SK-N-SH treated with all-trans-retinoic acid at 6 μM for 48 hours (cell line): ENCODE measurements around the gene LMF1.

ENCODE experiments used
- ATAC-seq: fragments of 200-7000 bp; cut with Tn5 transposase; 3 replicates; pipeline ENCODE4 v1.9.1; 2020; ENCODE audit warnings: mild to moderate bottlenecking, moderate library complexity
- ARNTL ChIP-seq: fragments of 450-650 bp; formaldehyde crosslinking; IDR thresholded peaks from 2 replicates; pipeline ENCODE4 v1.5.0; 2020; ENCODE audit warnings: low read depth, mild to moderate bottlenecking, moderate library complexity, borderline replicate concordance
- BACH2 ChIP-seq: fragments of 250-450 bp; sonication (Bioruptor Pico); IDR thresholded peaks from 2 replicates; pipeline ENCODE4 v1.9.0; 2021; ENCODE audit warnings: mild to moderate bottlenecking, borderline replicate concordance
- CSDC2 ChIP-seq: fragments of 250-450 bp; sonication (Bioruptor Pico); IDR thresholded peaks from 2 replicates; pipeline ENCODE4 v1.5.0; 2020; ENCODE audit warnings: mild to moderate bottlenecking, moderate library complexity
- CSRNP3 ChIP-seq: fragments of 250-450 bp; sonication (Bioruptor Pico); IDR thresholded peaks from 2 replicates; pipeline ENCODE4 v1.5.1; 2021; ENCODE audit warnings: mild to moderate bottlenecking, moderate library complexity
- ESRRG ChIP-seq: fragments of 250-450 bp; sonication (Bioruptor Pico); IDR thresholded peaks from 2 replicates; pipeline ENCODE4 v1.6.1; 2021; ENCODE audit warnings: mild to moderate bottlenecking
- GLIS3 ChIP-seq: fragments of 250-450 bp; sonication (Bioruptor Pico); IDR thresholded peaks from 2 replicates; pipeline ENCODE4 v1.5.0; 2020; ENCODE audit warnings: mild to moderate bottlenecking, moderate library complexity
- ISL1 ChIP-seq: fragments of 250-450 bp; sonication (Bioruptor Pico); IDR thresholded peaks from 2 replicates; pipeline ENCODE4 v2.1.2; 2022; ENCODE audit warnings: mild to moderate bottlenecking, moderate library complexity
- OSR1 ChIP-seq: fragments of 250-450 bp; sonication (Bioruptor Pico); IDR thresholded peaks from 2 replicates; pipeline ENCODE4 v1.8.0; 2022; ENCODE audit warnings: moderate library complexity, mild to moderate bottlenecking, inconsistent platforms
- PATZ1 ChIP-seq: fragments of 250-450 bp; sonication (Bioruptor Pico); IDR thresholded peaks from 2 replicates; pipeline ENCODE4 v1.8.0; 2020; ENCODE audit warnings: mild to moderate bottlenecking, moderate library complexity, borderline replicate concordance
- POU6F1 ChIP-seq: fragments of 250-450 bp; sonication (Bioruptor Pico); IDR thresholded peaks from 2 replicates; pipeline ENCODE4 v1.8.0; 2021; ENCODE audit warnings: low read depth, mild to moderate bottlenecking, moderate library complexity, borderline replicate concordance
- PPARA ChIP-seq: fragments of 250-450 bp; sonication (Bioruptor Pico); IDR thresholded peaks from 2 replicates; pipeline ENCODE4 v1.5.0; 2020; ENCODE audit warnings: mild to moderate bottlenecking, borderline replicate concordance
- RARB ChIP-seq: fragments of 250-450 bp; sonication (Bioruptor Pico); IDR thresholded peaks from 2 replicates; pipeline ENCODE4 v1.8.0; 2021; ENCODE audit warnings: mild to moderate bottlenecking, moderate library complexity
- SNAI2 ChIP-seq: fragments of 250-450 bp; sonication (Bioruptor Pico); IDR thresholded peaks from 2 replicates; pipeline ENCODE4 v1.5.0; 2020; ENCODE audit warnings: mild to moderate bottlenecking, moderate library complexity
- TCF4 ChIP-seq: fragments of 250-450 bp; sonication (Bioruptor Pico); IDR thresholded peaks from 2 replicates; pipeline ENCODE4 v1.8.0; 2021; ENCODE audit warnings: mild to moderate bottlenecking, moderate library complexity, borderline replicate concordance
- TOX ChIP-seq: fragments of 250-450 bp; sonication (Bioruptor Pico); IDR thresholded peaks from 2 replicates; pipeline ENCODE4 v1.8.0; 2021; ENCODE audit warnings: mild to moderate bottlenecking, moderate library complexity, borderline replicate concordance
- TSHZ2 ChIP-seq: fragments of 250-450 bp; sonication (Bioruptor Pico); IDR thresholded peaks from 2 replicates; pipeline ENCODE4 v1.5.0; 2020; ENCODE audit warnings: mild to moderate bottlenecking, moderate library complexity
- ZFP3 ChIP-seq: fragments of 250-450 bp; sonication (Bioruptor Pico); IDR thresholded peaks from 2 replicates; pipeline ENCODE4 v1.5.0; 2020; ENCODE audit warnings: mild to moderate bottlenecking, moderate library complexity
- ZFP30 ChIP-seq: fragments of 450-650 bp; formaldehyde crosslinking; IDR thresholded peaks from 2 replicates; pipeline ENCODE4 v1.5.0; 2022; ENCODE audit warnings: mild to moderate bottlenecking, moderate library complexity
- ZNF70 ChIP-seq: fragments of 450-650 bp; formaldehyde crosslinking; IDR thresholded peaks from 2 replicates; pipeline ENCODE4 v1.5.0; 2020; ENCODE audit warnings: mild to moderate bottlenecking, moderate library complexity

LMF1 gene

GRCh38 chr16:979859-980594, 9.2 kb upstream of the LMF1 start:
- TF ChIP-seq ZNF70 (CRISPR knock-in tag) (no peak), SNAI2 (CRISPR knock-in tag) (no peak), ZFP30 (CRISPR knock-in tag) (no peak)
- ATAC-seq = no peak

GRCh38 chr16:979147-979546, 8.4 kb upstream of the LMF1 start:
- TF ChIP-seq BACH2 (CRISPR knock-in tag) (no peak), CSRNP3 (no peak), RARB (CRISPR knock-in tag) (no peak), GLIS3 (CRISPR knock-in tag) (no peak), TOX (CRISPR knock-in tag) (no peak), TCF4 (CRISPR knock-in tag) (no peak), ESRRG (CRISPR knock-in tag) (no peak), ARNTL (CRISPR knock-in tag) (no peak)
- TF ChIP-seq, all 23 proteins: peak for 0
- ATAC-seq = no peak

- TF ChIP-seq PPARA (CRISPR knock-in tag) (no peak), BACH2 (CRISPR knock-in tag) (no peak)
- no peak for ATAC-seq
Measured at GRCh38 chr16:978403-978802, 7.6 kb upstream of the LMF1 start.

GRCh38 chr16:977896-978295, 7.1 kb upstream of the LMF1 start:
- TF ChIP-seq TOX (CRISPR knock-in tag) (no peak), TSHZ2 (no peak), OSR1 (no peak), POU6F1 (CRISPR knock-in tag) (no peak), GLIS3 (CRISPR knock-in tag) (no peak), PPARA (CRISPR knock-in tag) (no peak), CSDC2 (no peak), ZFP3 (CRISPR knock-in tag) (no peak), ESRRG (CRISPR knock-in tag) (no peak), PATZ1 (no peak), BACH2 (CRISPR knock-in tag) (no peak), ISL1 (CRISPR knock-in tag) (no peak), ZNF70 (CRISPR knock-in tag) (no peak)
- ATAC-seq = no peak
